ACC112 (cell line): ENCODE measurements around the gene NAV3.

ENCODE experiments used
- H2AFZ ChIP-seq: fragments of 200-600 bp; sonication (generic); one replicate; pipeline ENCODE4 v1.6.0; 2017; ENCODE audit warnings: antibody characterized with exemption, low read length; ENCODE audit not compliant: unreplicated experiment
- H3K27ac ChIP-seq: fragments of 200-600 bp; sonication (generic); 2 replicates; pipeline ENCODE4 v1.5.1; 2014; ENCODE audit warnings: low read depth, mild to moderate bottlenecking, antibody characterized with exemption, low read length, moderate library complexity
- H3K27me3 ChIP-seq: fragments of 200-600 bp; sonication (generic); 2 replicates; pipeline ENCODE4 v1.6.1; 2014; ENCODE audit warnings: mild to moderate bottlenecking, antibody characterized with exemption, low read length, moderate library complexity, mixed read lengths; ENCODE audit not compliant: insufficient read depth
- H3K36me3 ChIP-seq: fragments of 200-600 bp; sonication (generic); 2 replicates; pipeline ENCODE4 v1.6.1; 2016; ENCODE audit warnings: mild to moderate bottlenecking, antibody characterized with exemption, low read length, moderate library complexity, mixed read lengths; ENCODE audit not compliant: insufficient read depth
- H3K4me1 ChIP-seq: fragments of 200-600 bp; sonication (generic); one replicate; pipeline ENCODE4 v1.6.1; 2016; ENCODE audit warnings: low read length, mixed read lengths; ENCODE audit not compliant: insufficient read depth, unreplicated experiment, control insufficient read depth
- H3K4me3 ChIP-seq: fragments of 200-600 bp; sonication (generic); 2 replicates; pipeline ENCODE4 v1.5.1; 2014; ENCODE audit warnings: mild to moderate bottlenecking, low read depth, low read length
- H3K79me2 ChIP-seq: fragments of 200-600 bp; sonication (generic); one replicate; pipeline ENCODE4 v1.6.0; 2016; ENCODE audit warnings: low read length; ENCODE audit not compliant: control insufficient read depth, unreplicated experiment, insufficient read depth

Gene NAV3

GRCh38 chr12:77919450-77919849, 88.8 kb downstream of the NAV3 start:
- H3K27me3 ChIP-seq: no peaks in the 10 kb centered on the region
- no peak overlapping the region for H3K27ac ChIP-seq
- H2AFZ ChIP-seq: no peak overlapping the region
- no peaks in the 10 kb centered on the region for H3K79me2 ChIP-seq
- H3K36me3 ChIP-seq: no peaks in the 10 kb centered on the region
- no peaks in the 10 kb centered on the region for H3K4me1 ChIP-seq
- no peak overlapping the region for H3K4me3 ChIP-seq

DNA sequence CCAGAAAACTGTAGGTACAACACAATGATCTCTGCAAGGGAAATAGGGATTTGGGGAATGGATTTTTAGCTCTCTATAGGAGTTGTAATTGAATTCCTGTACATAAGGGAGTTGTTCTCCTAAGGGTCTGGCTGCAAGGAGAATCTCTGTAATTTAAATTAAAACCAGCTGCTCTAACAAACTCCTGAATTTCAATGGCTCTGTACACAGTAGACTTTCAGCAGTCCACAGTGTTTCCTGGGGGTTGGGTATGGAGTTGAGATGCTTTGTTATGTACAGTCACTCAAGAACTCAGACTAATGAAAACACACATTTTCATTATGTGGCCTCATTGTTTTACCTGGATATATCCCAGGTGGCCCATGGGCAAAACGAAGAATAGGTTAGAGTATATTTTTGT, 93.2 kb downstream of the NAV3 start:
- H3K27ac ChIP-seq: no peak overlapping the region
- H3K79me2 ChIP-seq: no peaks in the 10 kb centered on the region
- H3K36me3 ChIP-seq: no peaks in the 10 kb centered on the region
- H3K27me3 ChIP-seq: no peaks in the 10 kb centered on the region
- peaks cover 4% of the 10 kb centered on the region for H3K4me1 ChIP-seq
- no peak overlapping the region for H3K4me3 ChIP-seq
- no peak overlapping the region for H2AFZ ChIP-seq

DNA sequence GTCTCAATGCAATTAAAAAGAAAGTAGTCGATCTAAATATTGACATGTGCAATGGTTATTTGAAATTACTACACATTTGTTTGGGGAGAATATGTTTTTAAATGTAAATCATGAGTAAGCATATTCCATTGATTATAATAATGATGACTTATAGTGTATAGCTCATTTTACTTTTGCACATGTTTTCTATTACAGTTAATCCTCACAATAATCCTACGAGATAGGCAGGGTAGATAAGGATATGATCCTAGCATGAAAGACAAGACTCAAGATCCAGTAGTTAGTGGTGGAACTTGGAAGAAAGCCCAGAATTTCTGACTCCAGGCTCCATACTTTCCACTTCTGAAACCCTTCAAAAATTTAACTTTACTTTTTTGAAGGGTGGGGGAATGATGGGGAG, 94.0 kb downstream of the NAV3 start:
- Histone ChIP-seq H3K79me2 (no peaks in the 10 kb centered on the region), H3K4me3 (no peak overlapping the region), H3K27ac (no peak overlapping the region), H3K36me3 (no peaks in the 10 kb centered on the region), H3K4me1 (peaks cover 4% of the 10 kb centered on the region), H2AFZ (peak overlapping the region; percentile 34), H3K27me3 (no peaks in the 10 kb centered on the region)

- peak overlapping the region; percentile 26; the same call in 1 of the 2 replicates for H3K4me3 ChIP-seq
- H3K79me2 ChIP-seq: no peaks in the 10 kb centered on the region
- no peaks in the 10 kb centered on the region for H3K36me3 ChIP-seq
- no peak overlapping the region for H3K27ac ChIP-seq
- no peak overlapping the region for H2AFZ ChIP-seq
- H3K4me1 ChIP-seq: peaks cover 4% of the 10 kb centered on the region
- H3K27me3 ChIP-seq: no peaks in the 10 kb centered on the region
Observed at GRCh38 chr12:77925536-77926108, 94.9 kb downstream of the NAV3 start.

DNA sequence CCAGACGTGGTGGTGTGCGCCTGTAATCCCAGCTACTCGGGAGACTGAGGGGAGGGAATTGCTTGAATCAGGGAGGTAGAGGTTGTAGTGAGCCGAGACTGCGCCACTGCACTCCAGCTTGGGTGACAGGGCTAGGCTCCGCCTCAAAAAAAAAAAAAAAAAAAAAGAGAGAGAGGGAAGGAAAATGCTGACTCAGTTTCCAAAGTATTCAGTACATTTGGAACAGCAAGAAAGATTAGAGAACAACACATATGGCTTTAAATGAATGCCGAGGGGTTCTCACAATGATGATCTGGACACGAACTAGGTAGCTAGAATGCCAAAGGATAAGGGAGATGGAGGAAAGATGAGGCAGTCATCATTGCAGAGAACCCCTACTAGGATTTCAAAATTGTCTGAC, 97.4 kb downstream of the NAV3 start:
- no peak overlapping the region for H3K27ac ChIP-seq
- no peak overlapping the region for H2AFZ ChIP-seq
- peaks cover 4% of the 10 kb centered on the region for H3K4me1 ChIP-seq
- no peaks in the 10 kb centered on the region for H3K27me3 ChIP-seq
- H3K79me2 ChIP-seq: no peaks in the 10 kb centered on the region
- no peaks in the 10 kb centered on the region for H3K36me3 ChIP-seq
- H3K4me3 ChIP-seq: no peak overlapping the region

GRCh38 chr12:77932216-77932615, 101.5 kb downstream of the NAV3 start:
- H3K79me2 ChIP-seq: no peaks in the 10 kb centered on the region
- H3K27me3 ChIP-seq: no peaks in the 10 kb centered on the region
- H2AFZ ChIP-seq: no peak overlapping the region
- no peak overlapping the region for H3K27ac ChIP-seq
- H3K36me3 ChIP-seq: no peaks in the 10 kb centered on the region
- H3K4me1 ChIP-seq: peaks cover 2% of the 10 kb centered on the region
- no peak overlapping the region for H3K4me3 ChIP-seq

DNA sequence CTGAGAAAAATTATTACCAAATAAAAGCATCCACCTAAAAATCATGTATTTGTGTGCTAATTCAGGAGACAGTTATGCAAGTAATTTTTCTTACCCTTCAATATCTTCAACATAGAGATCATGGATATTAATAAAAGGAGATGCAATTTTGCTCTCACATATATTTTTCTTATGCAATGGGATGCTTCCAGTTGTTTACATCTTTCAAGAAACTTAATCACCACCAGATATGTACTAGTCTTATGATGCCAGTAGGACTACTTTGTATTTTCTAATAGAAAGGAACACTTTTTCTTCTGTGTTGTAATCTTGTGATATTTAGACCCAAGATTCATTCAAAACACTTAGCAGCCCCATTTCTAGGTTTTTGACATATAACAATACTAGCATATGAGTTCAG, 107.6 kb downstream of the NAV3 start:
- H3K36me3 ChIP-seq: no peaks in the 10 kb centered on the region
- H3K27ac ChIP-seq: no peak overlapping the region
- no peaks in the 10 kb centered on the region for H3K27me3 ChIP-seq
- peak overlapping the region; percentile 87 for H2AFZ ChIP-seq
- peaks cover 25% of the 10 kb centered on the region for H3K79me2 ChIP-seq
- no peak overlapping the region for H3K4me3 ChIP-seq
- peaks cover 30% of the 10 kb centered on the region for H3K4me1 ChIP-seq

GRCh38 chr12:77940011-77940423, 109.3 kb downstream of the NAV3 start:
- H3K4me3 ChIP-seq: peak overlapping the region; percentile 78
- peak overlapping the region; percentile 90 for H3K27ac ChIP-seq
- H3K27me3 ChIP-seq: no peaks in the 10 kb centered on the region
- peaks cover 40% of the 10 kb centered on the region for H3K79me2 ChIP-seq
- peaks cover 14% of the 10 kb centered on the region for H3K36me3 ChIP-seq
- H2AFZ ChIP-seq: peak overlapping the region; percentile 32
- peaks cover 37% of the 10 kb centered on the region for H3K4me1 ChIP-seq

GRCh38 chr12:77940567-77940966, 109.9 kb downstream of the NAV3 start:
- H3K4me1 ChIP-seq: peaks cover 37% of the 10 kb centered on the region
- peak overlapping the region; percentile 32 for H2AFZ ChIP-seq
- peak overlapping the region; percentile 78 for H3K4me3 ChIP-seq
- no peaks in the 10 kb centered on the region for H3K27me3 ChIP-seq
- peaks cover 43% of the 10 kb centered on the region for H3K79me2 ChIP-seq
- peak overlapping the region; percentile 90 for H3K27ac ChIP-seq
- peaks cover 18% of the 10 kb centered on the region for H3K36me3 ChIP-seq

DNA sequence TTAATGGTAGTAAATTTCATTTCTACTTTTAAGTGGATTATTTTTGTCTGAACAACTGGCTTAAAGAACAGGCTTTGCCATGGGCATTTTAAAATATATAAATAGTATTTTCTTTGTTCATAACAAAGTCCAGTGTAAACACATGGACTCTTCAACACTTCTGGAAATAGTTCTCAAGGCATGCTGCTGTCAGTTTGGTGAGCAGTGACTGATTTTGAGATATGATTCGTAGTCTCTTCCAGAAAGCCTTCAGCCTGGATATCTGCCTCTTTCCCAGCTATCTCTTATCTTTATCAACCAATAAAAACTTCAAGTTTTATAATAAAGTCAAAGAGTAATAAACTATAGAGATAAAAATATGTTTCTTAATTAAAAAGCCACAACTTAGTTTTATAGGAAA, 110.7 kb downstream of the NAV3 start:
- Histone ChIP-seq H3K27me3 (no peaks in the 10 kb centered on the region), H3K79me2 (peaks cover 45% of the 10 kb centered on the region), H3K36me3 (peaks cover 18% of the 10 kb centered on the region), H3K4me1 (peaks cover 41% of the 10 kb centered on the region), H3K27ac (peak overlapping the region; percentile 90), H2AFZ (no peak overlapping the region), H3K4me3 (peak overlapping the region; percentile 78)

DNA sequence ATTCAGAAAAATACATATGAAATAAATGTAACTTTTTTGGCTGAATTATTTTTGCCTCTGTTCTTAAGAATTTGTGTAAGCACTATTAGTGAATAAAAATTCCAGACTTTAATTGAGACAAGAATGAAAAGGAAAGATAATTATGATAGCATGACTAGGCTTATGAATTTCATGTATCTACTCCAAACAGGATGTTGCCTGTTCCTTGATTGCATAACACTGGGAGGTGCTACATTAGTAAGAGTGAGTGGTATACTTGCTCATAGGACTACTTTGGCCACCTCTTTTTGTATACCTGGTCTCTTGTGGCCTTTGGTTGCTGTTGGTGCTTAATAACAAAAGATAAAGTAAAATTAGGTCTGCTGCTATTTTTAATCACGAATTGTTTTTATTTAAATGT, 112.8 kb downstream of the NAV3 start:
- no peaks in the 10 kb centered on the region for H3K27me3 ChIP-seq
- H3K4me1 ChIP-seq: peaks cover 43% of the 10 kb centered on the region
- H3K79me2 ChIP-seq: peaks cover 55% of the 10 kb centered on the region
- no peak overlapping the region for H2AFZ ChIP-seq
- peak overlapping the region; percentile 71 for H3K4me3 ChIP-seq
- H3K27ac ChIP-seq: peak overlapping the region; percentile 92
- H3K36me3 ChIP-seq: peaks cover 23% of the 10 kb centered on the region
